NB4 (cell line): Measurements from ENCODE around the gene PITPNM3.

Experiments used
- MYC ChIP-seq: IDR thresholded peaks from 2 replicates; pipeline ENCODE4 v1.6.1; 2011; ENCODE audit warnings: low read depth, low read length
- POLR2A ChIP-seq: IDR thresholded peaks from 2 replicates; pipeline ENCODE4 v1.6.1; 2011; ENCODE audit warnings: mild to moderate bottlenecking; ENCODE audit not compliant: insufficient read length; ENCODE audit errors: extremely low read depth
- TF ChIP-seq, protein P1 (sequence below): IDR thresholded peaks from one replicate; pipeline ENCODE4 v1.5.1; 2012; ENCODE audit warnings: low read depth, low read length

GRCh38 chr17:6458460-6458950 is 97.8 kb downstream of the PITPNM3 start:
- TF ChIP-seq, protein P1, sequence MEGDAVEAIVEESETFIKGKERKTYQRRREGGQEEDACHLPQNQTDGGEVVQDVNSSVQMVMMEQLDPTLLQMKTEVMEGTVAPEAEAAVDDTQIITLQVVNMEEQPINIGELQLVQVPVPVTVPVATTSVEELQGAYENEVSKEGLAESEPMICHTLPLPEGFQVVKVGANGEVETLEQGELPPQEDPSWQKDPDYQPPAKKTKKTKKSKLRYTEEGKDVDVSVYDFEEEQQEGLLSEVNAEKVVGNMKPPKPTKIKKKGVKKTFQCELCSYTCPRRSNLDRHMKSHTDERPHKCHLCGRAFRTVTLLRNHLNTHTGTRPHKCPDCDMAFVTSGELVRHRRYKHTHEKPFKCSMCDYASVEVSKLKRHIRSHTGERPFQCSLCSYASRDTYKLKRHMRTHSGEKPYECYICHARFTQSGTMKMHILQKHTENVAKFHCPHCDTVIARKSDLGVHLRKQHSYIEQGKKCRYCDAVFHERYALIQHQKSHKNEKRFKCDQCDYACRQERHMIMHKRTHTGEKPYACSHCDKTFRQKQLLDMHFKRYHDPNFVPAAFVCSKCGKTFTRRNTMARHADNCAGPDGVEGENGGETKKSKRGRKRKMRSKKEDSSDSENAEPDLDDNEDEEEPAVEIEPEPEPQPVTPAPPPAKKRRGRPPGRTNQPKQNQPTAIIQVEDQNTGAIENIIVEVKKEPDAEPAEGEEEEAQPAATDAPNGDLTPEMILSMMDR: no peak
- TF ChIP-seq MYC: no peak
- TF ChIP-seq POLR2A: no peak
